NB4 (cell line): ENCODE results near the gene NFYC.

Experiments
- MYC ChIP-seq: IDR thresholded peaks from 2 replicates; pipeline ENCODE4 v1.6.1; 2011; ENCODE audit warnings: low read depth, low read length
- POLR2A ChIP-seq: IDR thresholded peaks from 2 replicates; pipeline ENCODE4 v1.6.1; 2011; ENCODE audit warnings: mild to moderate bottlenecking; ENCODE audit not compliant: insufficient read length; ENCODE audit errors: extremely low read depth
- TF ChIP-seq, protein P1 (sequence below): IDR thresholded peaks from one replicate; pipeline ENCODE4 v1.5.1; 2012; ENCODE audit warnings: low read depth, low read length
- TF ChIP-seq, protein P2 (sequence below): IDR thresholded peaks from 2 replicates; pipeline ENCODE4 v1.6.1; 2011; ENCODE audit warnings: low read depth, low read length

DNA sequence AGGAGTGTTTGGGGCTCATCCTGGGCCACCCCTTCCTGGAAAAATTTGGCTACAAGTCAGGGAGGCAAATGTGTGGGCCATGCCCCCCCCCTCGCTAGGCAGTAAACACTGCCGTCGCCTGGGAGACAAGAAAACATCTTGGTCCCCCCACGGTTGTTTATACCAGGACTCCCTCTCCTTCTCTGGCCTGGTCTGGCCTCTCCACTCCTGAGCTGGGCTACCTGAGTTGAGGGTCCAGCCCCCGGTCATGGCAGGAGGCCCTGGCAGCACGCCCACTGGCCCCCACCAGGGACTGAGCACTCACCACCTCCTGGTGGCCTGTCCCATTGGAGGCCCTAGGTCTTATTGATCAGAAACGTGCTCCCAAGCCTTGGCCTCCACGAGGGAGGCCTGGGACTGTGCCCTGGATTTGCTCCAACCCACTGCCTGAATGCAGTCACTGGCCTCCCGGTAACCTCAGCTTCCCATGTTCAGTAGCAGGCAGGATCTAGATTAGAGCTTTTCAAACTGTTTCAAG lies 107.9 kb downstream of the NFYC start:
- TF ChIP-seq POLR2A (no peak), MYC (no peak)
- TF ChIP-seq, protein P1, sequence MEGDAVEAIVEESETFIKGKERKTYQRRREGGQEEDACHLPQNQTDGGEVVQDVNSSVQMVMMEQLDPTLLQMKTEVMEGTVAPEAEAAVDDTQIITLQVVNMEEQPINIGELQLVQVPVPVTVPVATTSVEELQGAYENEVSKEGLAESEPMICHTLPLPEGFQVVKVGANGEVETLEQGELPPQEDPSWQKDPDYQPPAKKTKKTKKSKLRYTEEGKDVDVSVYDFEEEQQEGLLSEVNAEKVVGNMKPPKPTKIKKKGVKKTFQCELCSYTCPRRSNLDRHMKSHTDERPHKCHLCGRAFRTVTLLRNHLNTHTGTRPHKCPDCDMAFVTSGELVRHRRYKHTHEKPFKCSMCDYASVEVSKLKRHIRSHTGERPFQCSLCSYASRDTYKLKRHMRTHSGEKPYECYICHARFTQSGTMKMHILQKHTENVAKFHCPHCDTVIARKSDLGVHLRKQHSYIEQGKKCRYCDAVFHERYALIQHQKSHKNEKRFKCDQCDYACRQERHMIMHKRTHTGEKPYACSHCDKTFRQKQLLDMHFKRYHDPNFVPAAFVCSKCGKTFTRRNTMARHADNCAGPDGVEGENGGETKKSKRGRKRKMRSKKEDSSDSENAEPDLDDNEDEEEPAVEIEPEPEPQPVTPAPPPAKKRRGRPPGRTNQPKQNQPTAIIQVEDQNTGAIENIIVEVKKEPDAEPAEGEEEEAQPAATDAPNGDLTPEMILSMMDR = no peak
- TF ChIP-seq, protein P2, sequence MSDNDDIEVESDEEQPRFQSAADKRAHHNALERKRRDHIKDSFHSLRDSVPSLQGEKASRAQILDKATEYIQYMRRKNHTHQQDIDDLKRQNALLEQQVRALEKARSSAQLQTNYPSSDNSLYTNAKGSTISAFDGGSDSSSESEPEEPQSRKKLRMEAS = no peak
